ENCODE data around the gene FOXP1. TPM values are rescaled to one million over a fixed set of nuclear protein-coding genes. Genes with fewer than 3 reads are reported as not detected.

FOXP1 gene
- total and polyA plus RNA-seq, 9 donors = 17.6 to 28.2 (median 20.5) TPM

GRCh38 chr3:71355862-71356261, 227.7 kb downstream of the FOXP1 start:
- H3K4me3 ChIP-seq (ENCODE audit: low read length) = no peak overlapping the region
- WGBS (ENCODE audit: insufficient coverage) = 88% methylated on average over 2 of the region's 7 CpGs
- no peaks in the 10 kb centered on the region for H3K4me1 ChIP-seq (ENCODE audit: control insufficient read depth, insufficient read depth, low read length)
- peaks cover 2% of the 10 kb centered on the region for H3K36me3 ChIP-seq (ENCODE audit: control insufficient read depth, insufficient read depth, low read length)
- H3K27ac ChIP-seq (ENCODE audit: low read length) = no peak overlapping the region
- no peaks in the 10 kb centered on the region for H3K27me3 ChIP-seq (ENCODE audit: control insufficient read depth, insufficient read depth, low read length)
- no peak for DNase-seq
- no peaks in the 10 kb centered on the region for H3K9me3 ChIP-seq (replicated peaks; ENCODE audit: control insufficient read depth, low read depth, low read length)

- 81% methylated on average over 2 of the region's 5 CpGs for WGBS (ENCODE audit: insufficient coverage)
Observed at GRCh38 chr3:71355037-71355436, 228.5 kb downstream of the FOXP1 start.

GRCh38 chr3:71351403-71352149, 232.0 kb downstream of the FOXP1 start:
- no peak overlapping the region for H3K27ac ChIP-seq (ENCODE audit: low read length)
- no peaks in the 10 kb centered on the region for H3K27me3 ChIP-seq (ENCODE audit: control insufficient read depth, insufficient read depth, low read length)
- WGBS (ENCODE audit: insufficient coverage) = 94% methylated on average over 2 of the region's 4 CpGs
- H3K4me3 ChIP-seq (ENCODE audit: low read length) = no peak overlapping the region
- no peaks in the 10 kb centered on the region for H3K4me1 ChIP-seq (ENCODE audit: control insufficient read depth, insufficient read depth, low read length)
- H3K36me3 ChIP-seq (ENCODE audit: control insufficient read depth, insufficient read depth, low read length) = peaks cover 2% of the 10 kb centered on the region
- no peaks in the 10 kb centered on the region for H3K9me3 ChIP-seq (replicated peaks; ENCODE audit: control insufficient read depth, low read depth, low read length)
- no peak for DNase-seq

More at GRCh38 chr3:71355037-71355436, 228.5 kb downstream of the FOXP1 start:
- no peaks in the 10 kb centered on the region for H3K27me3 ChIP-seq (ENCODE audit: control insufficient read depth, insufficient read depth, low read length)
- H3K27ac ChIP-seq (ENCODE audit: low read length) = no peak overlapping the region
- no peaks in the 10 kb centered on the region for H3K9me3 ChIP-seq (replicated peaks; ENCODE audit: control insufficient read depth, low read depth, low read length)
- DNase-seq = no peak
- no peaks in the 10 kb centered on the region for H3K4me1 ChIP-seq (ENCODE audit: control insufficient read depth, insufficient read depth, low read length)
- peaks cover 2% of the 10 kb centered on the region for H3K36me3 ChIP-seq (ENCODE audit: control insufficient read depth, insufficient read depth, low read length)
- H3K4me3 ChIP-seq (ENCODE audit: low read length) = no peak overlapping the region

- H3K27ac ChIP-seq (ENCODE audit: low read length) = no peak overlapping the region
- H3K9me3 ChIP-seq (replicated peaks; ENCODE audit: control insufficient read depth, low read depth, low read length) = no peaks in the 10 kb centered on the region
- WGBS (ENCODE audit: insufficient coverage) = 93% methylated on average over 3 of the region's 4 CpGs
- no peak for DNase-seq
- peaks cover 2% of the 10 kb centered on the region for H3K36me3 ChIP-seq (ENCODE audit: control insufficient read depth, insufficient read depth, low read length)
- H3K27me3 ChIP-seq (ENCODE audit: control insufficient read depth, insufficient read depth, low read length) = no peaks in the 10 kb centered on the region
- H3K4me3 ChIP-seq (ENCODE audit: low read length) = no peak overlapping the region
- no peaks in the 10 kb centered on the region for H3K4me1 ChIP-seq (ENCODE audit: control insufficient read depth, insufficient read depth, low read length)
Observed at GRCh38 chr3:71350998-71351397, 232.5 kb downstream of the FOXP1 start.

- WGBS (ENCODE audit: insufficient coverage) = 100% methylated on average over 1 of the region's 2 CpGs
- no peak overlapping the region for H3K4me3 ChIP-seq (ENCODE audit: low read length)
- H3K27me3 ChIP-seq (ENCODE audit: control insufficient read depth, insufficient read depth, low read length) = no peaks in the 10 kb centered on the region
Observed at GRCh38 chr3:71348831-71349230, 234.7 kb downstream of the FOXP1 start.

GRCh38 chr3:71348001-71348632, 235.4 kb downstream of the FOXP1 start:
- Histone ChIP-seq H3K4me3 (ENCODE audit: low read length) (no peak overlapping the region), H3K4me1 (ENCODE audit: control insufficient read depth, insufficient read depth, low read length) (no peaks in the 10 kb centered on the region), H3K27ac (ENCODE audit: low read length) (no peak overlapping the region), H3K9me3 (replicated peaks; ENCODE audit: control insufficient read depth, low read depth, low read length) (no peaks in the 10 kb centered on the region), H3K36me3 (ENCODE audit: control insufficient read depth, insufficient read depth, low read length) (no peaks in the 10 kb centered on the region), H3K27me3 (ENCODE audit: control insufficient read depth, insufficient read depth, low read length) (no peaks in the 10 kb centered on the region)
- no peak for DNase-seq
- 100% methylated on average over 1 of the region's 9 CpGs for WGBS (ENCODE audit: insufficient coverage)

More at GRCh38 chr3:71348831-71349230, 234.7 kb downstream of the FOXP1 start:
- DNase-seq = no peak
- H3K27ac ChIP-seq (ENCODE audit: low read length) = no peak overlapping the region
- no peaks in the 10 kb centered on the region for H3K36me3 ChIP-seq (ENCODE audit: control insufficient read depth, insufficient read depth, low read length)
- no peaks in the 10 kb centered on the region for H3K4me1 ChIP-seq (ENCODE audit: control insufficient read depth, insufficient read depth, low read length)
- H3K9me3 ChIP-seq (replicated peaks; ENCODE audit: control insufficient read depth, low read depth, low read length) = no peaks in the 10 kb centered on the region

GRCh38 chr3:71346061-71346460, 237.5 kb downstream of the FOXP1 start:
- Histone ChIP-seq H3K4me3 (ENCODE audit: low read length) (no peak overlapping the region), H3K27me3 (ENCODE audit: control insufficient read depth, insufficient read depth, low read length) (no peaks in the 10 kb centered on the region), H3K4me1 (ENCODE audit: control insufficient read depth, insufficient read depth, low read length) (no peaks in the 10 kb centered on the region), H3K27ac (ENCODE audit: low read length) (no peak overlapping the region), H3K9me3 (replicated peaks; ENCODE audit: control insufficient read depth, low read depth, low read length) (no peaks in the 10 kb centered on the region), H3K36me3 (ENCODE audit: control insufficient read depth, insufficient read depth, low read length) (no peaks in the 10 kb centered on the region)
- 33% methylated on average over 2 of the region's 4 CpGs for WGBS (ENCODE audit: insufficient coverage)
- DNase-seq = peak; percentile 64

- H3K27ac ChIP-seq (ENCODE audit: low read length) = no peak overlapping the region
Observed at GRCh38 chr3:71345429-71346040, 238.0 kb downstream of the FOXP1 start.

GRCh38 chr3:71341721-71342120, 241.8 kb downstream of the FOXP1 start:
- no peaks in the 10 kb centered on the region for H3K36me3 ChIP-seq (ENCODE audit: control insufficient read depth, insufficient read depth, low read length)
- H3K4me1 ChIP-seq (ENCODE audit: control insufficient read depth, insufficient read depth, low read length) = no peaks in the 10 kb centered on the region
- no peaks in the 10 kb centered on the region for H3K27me3 ChIP-seq (ENCODE audit: control insufficient read depth, insufficient read depth, low read length)
- no peak overlapping the region for H3K27ac ChIP-seq (ENCODE audit: low read length)
- no peak overlapping the region for H3K4me3 ChIP-seq (ENCODE audit: low read length)
- WGBS (ENCODE audit: insufficient coverage) = no CpG with 5 or more reads among the region's 4 CpGs
- no peaks in the 10 kb centered on the region for H3K9me3 ChIP-seq (replicated peaks; ENCODE audit: control insufficient read depth, low read depth, low read length)
- no peak for DNase-seq

More at GRCh38 chr3:71345429-71346040, 238.0 kb downstream of the FOXP1 start:
- WGBS (ENCODE audit: insufficient coverage) = no CpG with 5 or more reads among the region's 5 CpGs
- Histone ChIP-seq H3K4me3 (ENCODE audit: low read length) (no peak overlapping the region), H3K4me1 (ENCODE audit: control insufficient read depth, insufficient read depth, low read length) (no peaks in the 10 kb centered on the region), H3K9me3 (replicated peaks; ENCODE audit: control insufficient read depth, low read depth, low read length) (no peaks in the 10 kb centered on the region), H3K27me3 (ENCODE audit: control insufficient read depth, insufficient read depth, low read length) (no peaks in the 10 kb centered on the region), H3K36me3 (ENCODE audit: control insufficient read depth, insufficient read depth, low read length) (no peaks in the 10 kb centered on the region)
- DNase-seq = peak; percentile 76

GRCh38 chr3:71339049-71339448, 244.5 kb downstream of the FOXP1 start:
- Histone ChIP-seq H3K27ac (ENCODE audit: low read length) (no peak overlapping the region), H3K9me3 (replicated peaks; ENCODE audit: control insufficient read depth, low read depth, low read length) (no peaks in the 10 kb centered on the region), H3K4me3 (ENCODE audit: low read length) (no peak overlapping the region), H3K36me3 (ENCODE audit: control insufficient read depth, insufficient read depth, low read length) (no peaks in the 10 kb centered on the region), H3K4me1 (ENCODE audit: control insufficient read depth, insufficient read depth, low read length) (no peaks in the 10 kb centered on the region), H3K27me3 (ENCODE audit: control insufficient read depth, insufficient read depth, low read length) (no peaks in the 10 kb centered on the region)
- no peak for DNase-seq
- no CpG with 5 or more reads among the region's 4 CpGs for WGBS (ENCODE audit: insufficient coverage)
